PC-3 (cell line): ENCODE results near the gene AGAP5. TPM values are rescaled to one million over a fixed set of nuclear protein-coding genes. Genes with fewer than 3 reads are reported as not detected.

Experiments
- ATAC-seq: fragments of 200-7000 bp; cut with Tn5 transposase; 2 replicates; pipeline ENCODE4 v1.9.1; 2020; ENCODE audit warnings: mild to moderate bottlenecking, moderate library complexity
- BruUV-seq: library from RNA; stranded (reverse); fragments of 400-500 nt; replicated peaks from 2 replicates; lab custom pipeline; 2021; lab: Mats Ljungman, UMichigan
- CTCF ChIA-PET: fragments of 300-600 bp; sonication (Branson Sonifier 250); formaldehyde crosslinking; loops from one replicate; lab custom pipeline; 2022; ENCODE audit warnings: antibody characterized with exemption; lab: Charles Lee
- POLR2A ChIA-PET: fragments of 300-600 bp; sonication (Branson Sonifier 250); formaldehyde crosslinking; loops from one replicate; lab custom pipeline; 2022; ENCODE audit warnings: antibody characterized with exemption; ENCODE audit not compliant: unreplicated experiment; lab: Charles Lee
- DNase-seq: peaks from one replicate; pipeline ENCODE4 v3.0.0-alpha.2; 2015
- H2AFZ ChIP-seq: fragments of 300-600 bp; sonication (generic); 2 replicates; pipeline ENCODE4 v1.6.0; 2016; ENCODE audit warnings: antibody characterized with exemption, low read length
- H3F3A ChIP-seq: fragments of 300-600 bp; sonication (generic); one replicate; pipeline ENCODE4 v1.6.0; 2017; ENCODE audit warnings: antibody characterized with exemption, low read length, control low read depth, mild to moderate bottlenecking; ENCODE audit not compliant: unreplicated experiment
- H3K27ac ChIP-seq: fragments of 300-600 bp; sonication (generic); 2 replicates; pipeline ENCODE4 v1.5.1; 2016; ENCODE audit warnings: mild to moderate bottlenecking, low read length
- H3K27me3 ChIP-seq: fragments of 300-600 bp; sonication (generic); 2 replicates; pipeline ENCODE4 v1.6.1; 2016; ENCODE audit warnings: low read length, mixed read lengths
- H3K36me3 ChIP-seq: fragments of 300-600 bp; sonication (generic); 2 replicates; pipeline ENCODE4 v1.6.1; 2016; ENCODE audit warnings: low read depth, mixed run types, low read length, mixed read lengths
- H3K4me1 ChIP-seq: fragments of 300-600 bp; sonication (generic); 2 replicates; pipeline ENCODE4 v1.5.1; 2016; ENCODE audit warnings: low read length; ENCODE audit not compliant: insufficient read depth
- H3K4me2 ChIP-seq: fragments of 300-600 bp; sonication (generic); 2 replicates; pipeline ENCODE4 v1.6.0; 2016; ENCODE audit warnings: low read length
- H3K4me3 ChIP-seq: fragments of 300-600 bp; sonication (generic); 2 replicates; pipeline ENCODE4 v1.5.1; 2016; ENCODE audit warnings: mild to moderate bottlenecking, low read length, mixed read lengths
- H3K79me2 ChIP-seq: fragments of 300-600 bp; sonication (generic); 2 replicates; pipeline ENCODE4 v1.6.1; 2017; ENCODE audit warnings: low read length, mixed read lengths
- H3K9ac ChIP-seq: fragments of 300-600 bp; sonication (generic); 2 replicates; pipeline ENCODE4 v1.6.0; 2016; ENCODE audit warnings: mild to moderate bottlenecking, low read length
- H3K9me2 ChIP-seq: fragments of 300-600 bp; sonication (generic); replicated peaks from 2 replicates; pipeline ENCODE4 v1.6.1; 2016; ENCODE audit warnings: mixed run types, low read length, mixed read lengths
- H3K9me3 ChIP-seq: fragments of 300-600 bp; sonication (generic); 2 replicates; pipeline ENCODE4 v1.6.1; 2016; ENCODE audit warnings: low read length, mixed read lengths
- H4K20me1 ChIP-seq: fragments of 300-600 bp; sonication (generic); 2 replicates; pipeline ENCODE4 v1.6.1; 2016; ENCODE audit warnings: low read length, mixed read lengths
- CTCF ChIP-seq: fragments of 300-600 bp; sonication (generic); conservative IDR thresholded peaks from 2 replicates; pipeline ENCODE4 v1.5.1; 2017; ENCODE audit warnings: antibody characterized with exemption, low read depth, mild to moderate bottlenecking, low read length
- EZH2 ChIP-seq: fragments of 300-600 bp; sonication (generic); IDR thresholded peaks from one replicate; pipeline ENCODE4 v1.6.1; 2017; ENCODE audit warnings: antibody characterized with exemption, mild to moderate bottlenecking, low read length; ENCODE audit not compliant: unreplicated experiment
- EZH2phosphoT487 ChIP-seq: fragments of 300-600 bp; sonication (generic); IDR thresholded peaks from 2 replicates; pipeline ENCODE4 v1.6.1; 2018; ENCODE audit warnings: mild to moderate bottlenecking, antibody characterized with exemption, low read length, borderline replicate concordance
- intact Hi-C: fragments of 100-400 bp; cut with micrococcal nuclease; formaldehyde crosslinking; loops from 2 replicates; pipeline ENCODE4 v1.9.0; 2023
- total RNA-seq: library from RNA; depleted of rRNA; stranded (reverse); fragments of >200 nt; gene quantifications from 2 replicates; pipeline ENCODE4 v1.2.3, GENCODE V29; 2014

AGAP5 gene
- total RNA-seq, 1 experiment from 2014 or later = 15.0 TPM

- Histone ChIP-seq H2AFZ (no peak overlapping the region), H3K4me1 (peaks cover 9% of the 10 kb centered on the region), H3K27me3 (no peaks in the 10 kb centered on the region), H3F3A (peaks cover 10% of the 10 kb centered on the region), H3K79me2 (peaks cover 53% of the 10 kb centered on the region), H3K9me2 (no peaks in the 10 kb centered on the region), H3K9ac (no peak overlapping the region), H3K9me3 (no peaks in the 10 kb centered on the region), H3K4me3 (no peak overlapping the region), H3K36me3 (peaks cover 15% of the 10 kb centered on the region; the same call in 1 of the 2 replicates), H4K20me1 (no peaks in the 10 kb centered on the region), H3K27ac (no peak overlapping the region), H3K4me2 (no peak overlapping the region)
- BruUV-seq = no TSS peak
- DNase-seq (no peak), ATAC-seq (no peak)
- intact Hi-C loops = no loop called here
- CTCF ChIA-PET = no interaction called here
- POLR2A ChIA-PET = interaction anchor here (0.6 kb wide), 1 partner anchor 10 kb away, joined by 3 read pairs; no protein-coding TSS in a partner anchor
- TF ChIP-seq CTCF = no peak
- TF ChIP-seq EZH2 = no peak
- no peak for TF ChIP-seq EZH2phosphoT487
These were observed 36.3 kb upstream of the AGAP5 start for GRCh38 chr10:73734028-73734720.

- Histone ChIP-seq H4K20me1 (no peaks in the 10 kb centered on the region), H3K36me3 (peaks cover 15% of the 10 kb centered on the region; the same call in 1 of the 2 replicates), H3K4me2 (no peak overlapping the region), H3K9me3 (no peaks in the 10 kb centered on the region), H3K4me1 (peaks cover 9% of the 10 kb centered on the region), H3K79me2 (peaks cover 61% of the 10 kb centered on the region), H3K4me3 (no peak overlapping the region), H3K9ac (no peak overlapping the region), H3K27ac (no peak overlapping the region), H3K9me2 (no peaks in the 10 kb centered on the region), H3F3A (peaks cover 10% of the 10 kb centered on the region), H3K27me3 (no peaks in the 10 kb centered on the region), H2AFZ (no peak overlapping the region)
- ATAC-seq = no peak
- ChIA-PET CTCF (no interaction called here), POLR2A (interaction anchor here (0.5 kb wide), 1 partner anchor 1483 kb away, joined by 3 read pairs; no protein-coding TSS in a partner anchor)
- TF ChIP-seq EZH2 = no peak
- no peak for TF ChIP-seq EZH2phosphoT487
- no peak for TF ChIP-seq CTCF
- no peak for DNase-seq
- intact Hi-C loops = no loop called here
- BruUV-seq = no TSS peak
These were observed 35.2 kb upstream of the AGAP5 start for GRCh38 chr10:73732931-73733623.
